NT2/D1 (cell line): ENCODE results near the gene ZNF425.
"Not testable (repeated sequence)": the region's sequence is repeated elsewhere in the genome, so short reads cannot be mapped to it uniquely, and the experiment has no call there.

Experiments used
- SUZ12 ChIP-seq: IDR thresholded peaks from 2 replicates; pipeline ENCODE4 v1.6.1; 2011; ENCODE audit not compliant: insufficient read length, insufficient read depth; ENCODE audit errors: extremely low read depth
- ZNF274 ChIP-seq: IDR thresholded peaks from 2 replicates; pipeline ENCODE4 v1.6.1; 2011; ENCODE audit warnings: mild to moderate bottlenecking, low read depth, low read length

- not testable (repeated sequence) for TF ChIP-seq ZNF274, SUZ12
Measured at GRCh38 chr7:149062217-149062899, 63.8 kb downstream of the ZNF425 start.
